ENCODE results near the gene SLC17A9.

The SLC17A9 gene

DNA sequence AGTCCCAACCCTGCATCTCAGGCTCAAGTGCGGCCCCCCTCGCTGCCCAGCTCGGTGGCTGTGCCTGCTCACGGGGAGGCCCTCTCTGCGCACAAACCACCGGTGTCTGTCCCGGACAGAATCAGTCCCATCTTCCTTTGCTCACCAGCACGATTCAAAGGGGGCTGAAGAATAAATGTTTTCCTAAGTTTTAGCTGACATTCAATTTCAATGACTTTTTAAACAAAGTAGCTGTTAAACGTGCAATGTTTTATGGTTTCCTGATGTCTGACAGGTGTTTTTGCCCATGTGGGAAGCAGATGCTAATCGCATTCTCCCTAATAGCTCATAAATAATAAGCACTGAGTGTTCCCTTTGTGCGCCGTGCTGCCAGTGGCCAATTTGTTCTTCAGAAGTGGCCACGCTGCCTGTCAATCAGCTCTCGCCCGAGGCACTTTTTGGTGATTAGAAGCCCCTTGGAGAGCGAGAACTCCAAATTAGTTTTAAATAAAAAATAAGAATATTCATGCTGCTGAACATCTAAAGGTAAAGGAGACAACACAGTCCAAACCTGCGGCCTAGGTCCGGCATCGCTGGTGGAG is 28.0 kb downstream of the SLC17A9 start:
- no peak for DNase-seq (ENCODE audit: extremely low read depth in 1 of 2, low read depth in 1 of 2)

DNA sequence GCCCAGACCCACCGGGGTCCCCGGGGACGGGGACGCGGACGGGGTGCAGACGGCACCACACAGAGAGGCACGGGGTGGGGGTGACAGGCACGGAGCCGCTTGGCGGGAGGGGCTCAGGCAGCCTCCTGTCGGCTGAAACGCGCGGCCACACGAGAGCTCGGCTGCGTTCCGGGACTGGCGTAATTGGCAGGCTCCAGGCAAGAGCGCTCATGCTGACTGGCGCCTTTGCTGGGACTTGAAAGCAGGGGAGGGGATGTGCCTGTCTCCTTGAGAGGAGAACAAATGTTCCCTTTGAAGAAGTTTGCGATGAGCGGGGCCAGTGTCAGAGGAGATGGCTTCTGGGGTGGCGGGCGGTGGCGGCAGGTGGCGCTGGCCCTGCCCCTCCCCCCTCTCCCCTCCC is 28.5 kb downstream of the SLC17A9 start:
- no peak for DNase-seq (ENCODE audit: extremely low read depth in 1 of 2, low read depth in 1 of 2)

DNA sequence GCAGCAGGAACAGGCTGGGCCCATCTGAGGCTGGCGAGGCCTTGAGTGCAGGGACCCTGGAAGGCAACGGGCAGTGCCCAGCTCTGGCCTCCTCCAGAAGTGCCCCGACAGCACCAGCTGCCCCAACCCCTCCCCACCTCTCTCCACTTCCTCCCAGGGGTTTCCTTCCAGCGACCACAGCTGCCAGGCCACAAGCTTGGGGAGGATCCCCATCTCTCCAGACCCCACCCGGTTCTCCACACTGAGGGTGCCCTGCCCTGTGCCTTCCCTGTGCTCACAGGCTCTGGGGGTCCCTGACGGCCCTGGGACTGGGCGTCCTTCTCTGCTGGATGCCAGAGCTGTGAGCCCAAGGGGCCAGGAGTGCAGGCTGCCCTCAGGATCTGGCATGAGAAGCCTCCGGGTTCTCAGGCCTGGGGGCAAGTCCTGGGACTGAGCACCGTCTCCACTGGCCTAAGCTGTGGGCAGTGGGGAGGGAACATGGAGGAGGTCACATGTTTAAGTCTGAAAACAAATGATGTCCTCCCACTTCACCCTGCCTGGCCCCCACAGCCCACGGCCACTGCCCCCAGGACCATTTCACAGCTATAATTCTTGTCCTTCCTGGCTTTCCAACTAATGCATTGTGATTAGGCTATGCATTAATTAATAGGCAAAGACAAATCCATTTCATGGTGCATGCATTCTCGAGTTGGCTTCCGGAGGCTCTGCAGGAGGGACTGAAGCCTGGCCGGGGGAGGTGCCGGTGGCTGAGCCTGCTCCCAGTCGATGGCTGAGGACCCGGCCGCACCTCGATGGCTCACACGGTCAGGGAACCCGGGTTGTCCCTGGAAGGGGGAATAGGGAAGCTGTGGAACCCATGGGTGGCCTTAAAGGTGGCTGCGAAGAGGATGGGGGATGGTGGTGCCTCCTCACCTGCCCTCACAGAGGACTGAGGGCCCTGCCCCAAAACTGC is 29.9 kb downstream of the SLC17A9 start:
- DNase-seq (ENCODE audit: extremely low read depth in 1 of 2, low read depth in 1 of 2), result no peak

DNA sequence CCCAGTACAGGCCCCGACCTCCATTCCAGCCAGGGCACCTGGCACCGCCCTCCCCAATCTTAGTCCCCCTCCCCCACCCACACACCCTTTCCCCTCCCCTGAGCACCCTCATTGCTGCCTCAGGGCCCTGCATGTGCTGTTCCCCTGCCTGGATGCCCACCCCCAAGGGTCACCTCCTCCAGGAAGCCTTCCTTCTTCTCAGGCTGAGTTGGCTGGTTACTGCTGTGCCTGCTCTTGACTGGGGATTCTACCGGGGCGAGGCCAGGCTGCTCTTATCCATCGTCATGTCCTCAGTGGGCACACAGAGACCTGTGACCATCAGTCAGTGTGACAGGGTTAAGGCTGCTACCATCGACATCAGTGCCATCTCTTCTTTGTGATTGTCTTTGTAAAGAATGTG is 30.7 kb downstream of the SLC17A9 start:
- DNase-seq (ENCODE audit: extremely low read depth in 1 of 2, low read depth in 1 of 2), result no peak

DNA sequence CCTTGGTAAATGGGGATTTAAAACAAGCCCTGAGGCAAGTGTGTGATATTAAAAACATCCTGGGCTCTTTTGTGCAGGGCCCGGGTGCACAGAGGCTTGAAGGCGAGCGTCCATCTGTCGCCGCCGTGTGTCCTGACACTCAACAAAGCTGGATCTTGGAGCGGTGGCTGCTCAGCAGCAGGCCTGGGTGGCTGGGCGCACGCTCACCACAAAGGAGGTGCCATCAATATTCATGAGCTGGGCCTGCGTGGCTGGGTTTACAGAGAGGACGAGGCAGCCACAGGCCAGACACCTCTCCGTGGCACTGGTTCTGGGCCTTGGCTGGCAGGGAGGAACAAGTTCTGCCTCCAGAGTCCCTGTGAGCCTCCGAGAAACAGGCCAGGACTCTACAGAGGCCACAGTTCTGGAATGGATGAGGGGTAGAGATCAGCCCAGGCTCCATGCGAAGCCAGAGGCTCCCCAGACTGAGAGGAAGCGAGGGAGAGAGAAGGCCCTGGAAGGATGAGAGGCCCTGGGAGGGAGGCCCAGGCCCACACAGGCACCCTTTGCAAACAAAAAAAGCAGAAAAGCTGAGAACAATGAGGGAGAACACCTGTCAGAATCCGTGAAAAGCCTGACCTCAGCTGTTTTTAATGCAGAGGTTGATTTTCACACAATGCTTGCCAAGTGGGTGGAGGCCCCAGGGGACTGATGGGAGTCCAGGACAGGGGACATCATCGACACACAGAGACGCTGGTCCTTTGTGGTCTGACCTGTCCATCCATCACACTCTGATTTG is 32.3 kb downstream of the SLC17A9 start:
- DNase-seq (ENCODE audit: extremely low read depth in 1 of 2, low read depth in 1 of 2), result no peak

DNA sequence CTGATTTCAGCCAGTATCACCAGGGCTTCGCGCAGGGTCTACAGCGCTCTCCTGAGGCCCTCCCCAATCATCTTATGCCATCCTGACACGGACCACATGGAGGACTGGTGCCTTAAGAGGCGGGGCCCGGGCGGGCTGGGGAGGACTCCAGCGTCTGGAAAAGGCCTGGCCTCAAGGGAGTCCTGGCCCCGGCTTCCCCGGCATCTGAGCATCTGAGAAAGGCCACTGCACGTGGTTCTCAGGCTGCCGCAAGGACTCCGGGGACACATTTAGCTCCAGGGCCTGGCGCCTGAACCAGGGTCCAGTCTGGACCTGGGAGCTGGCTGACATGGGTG is 32.9 kb downstream of the SLC17A9 start:
- DNase-seq (ENCODE audit: extremely low read depth in 1 of 2, low read depth in 1 of 2), result no peak

DNA sequence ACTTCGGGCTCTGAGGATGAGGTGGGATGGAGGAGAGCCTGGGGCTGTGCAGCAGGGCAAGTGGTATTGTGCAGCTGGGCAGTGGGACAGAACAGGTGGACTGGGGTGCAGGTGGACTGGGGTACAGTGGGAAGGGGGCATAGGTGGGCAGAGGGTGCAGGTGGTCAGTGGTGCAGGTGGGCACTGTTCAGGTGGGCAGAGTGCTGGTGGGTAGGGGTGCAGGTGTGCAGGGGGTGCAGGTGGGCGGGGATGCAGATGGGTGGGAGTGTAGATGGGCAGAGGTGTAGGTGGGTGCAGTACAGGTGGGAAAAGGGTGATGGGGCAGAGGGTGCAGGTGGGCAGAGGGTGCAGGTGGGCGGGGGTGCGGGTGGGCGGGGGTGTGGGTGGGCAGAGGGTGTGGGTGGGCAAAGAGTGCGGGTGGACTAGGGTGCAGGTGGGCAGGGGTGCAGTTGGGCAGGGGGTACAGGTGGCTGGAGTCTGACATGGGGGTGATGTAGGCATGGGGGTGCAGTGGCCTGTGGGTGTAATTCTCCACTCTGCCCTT is 33.8 kb downstream of the SLC17A9 start:
- no peak for DNase-seq (ENCODE audit: extremely low read depth in 1 of 2, low read depth in 1 of 2)

DNA sequence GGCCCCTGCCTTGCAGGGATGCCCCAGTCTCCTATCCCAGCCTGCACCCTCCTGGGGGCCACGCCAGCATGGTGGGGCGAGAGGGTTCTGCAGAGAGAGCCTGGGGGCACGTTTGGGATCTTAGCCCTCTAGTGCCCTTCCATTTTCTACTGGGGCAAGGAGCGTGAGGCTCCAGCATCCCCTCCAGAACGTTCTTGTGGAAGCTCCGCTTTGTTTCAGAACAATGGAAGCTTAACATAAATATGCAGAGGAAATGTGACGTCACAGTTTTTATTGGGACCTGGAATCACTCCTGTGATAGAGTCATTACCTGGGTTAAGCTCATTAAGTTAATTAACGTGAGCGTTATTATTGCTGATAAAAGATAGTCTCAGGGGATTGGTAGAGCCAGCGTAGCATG is 34.6 kb downstream of the SLC17A9 start:
- no peak for DNase-seq (ENCODE audit: extremely low read depth in 1 of 2, low read depth in 1 of 2)

DNA sequence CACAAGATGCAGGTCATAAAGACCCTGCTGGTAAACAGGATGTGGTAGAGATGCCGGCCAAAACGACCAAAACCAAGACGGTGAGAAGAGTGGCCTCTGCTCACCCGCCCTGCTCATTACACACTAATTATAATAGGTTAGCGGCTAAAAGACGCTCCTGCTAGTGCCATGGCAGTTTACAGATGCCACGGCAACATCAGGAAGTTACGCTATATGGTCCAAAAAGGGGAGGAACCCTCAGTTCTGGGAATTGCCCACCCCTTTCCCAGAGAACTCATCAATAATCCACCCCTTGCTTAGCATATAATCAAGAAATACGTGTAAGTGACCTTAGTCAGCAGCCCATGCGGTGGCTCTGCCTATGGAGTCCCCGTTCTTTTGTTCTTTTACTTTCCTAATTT is 36.7 kb downstream of the SLC17A9 start:
- DNase-seq (ENCODE audit: extremely low read depth in 1 of 2, low read depth in 1 of 2), result no peak

DNA sequence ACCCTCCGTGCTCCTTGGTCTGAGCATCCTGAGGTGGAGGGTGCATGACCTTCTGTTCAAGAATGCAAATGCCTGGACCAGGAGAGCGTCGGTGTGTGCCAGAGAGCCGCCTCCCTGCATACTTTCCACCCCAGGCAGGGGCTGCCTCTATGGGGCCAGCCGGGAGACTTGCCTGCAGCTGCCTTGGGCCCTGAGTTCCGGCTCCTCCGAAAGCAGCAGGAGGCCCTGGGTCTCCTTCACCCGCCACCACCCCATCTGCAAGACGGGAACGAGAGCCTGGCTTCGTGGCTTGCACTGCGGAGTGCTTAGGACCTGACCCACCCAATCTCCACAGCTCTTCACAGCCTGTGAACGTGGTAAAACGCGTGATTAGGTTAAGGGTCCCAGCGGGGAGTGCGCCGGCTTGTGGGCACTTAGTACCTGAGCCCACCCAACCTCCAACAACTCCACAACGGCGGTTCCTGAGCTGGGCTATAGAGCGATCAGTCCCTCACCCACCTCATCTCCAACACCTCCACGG is 37.9 kb downstream of the SLC17A9 start:
- no peak for DNase-seq (ENCODE audit: extremely low read depth in 1 of 2, low read depth in 1 of 2)

DNA sequence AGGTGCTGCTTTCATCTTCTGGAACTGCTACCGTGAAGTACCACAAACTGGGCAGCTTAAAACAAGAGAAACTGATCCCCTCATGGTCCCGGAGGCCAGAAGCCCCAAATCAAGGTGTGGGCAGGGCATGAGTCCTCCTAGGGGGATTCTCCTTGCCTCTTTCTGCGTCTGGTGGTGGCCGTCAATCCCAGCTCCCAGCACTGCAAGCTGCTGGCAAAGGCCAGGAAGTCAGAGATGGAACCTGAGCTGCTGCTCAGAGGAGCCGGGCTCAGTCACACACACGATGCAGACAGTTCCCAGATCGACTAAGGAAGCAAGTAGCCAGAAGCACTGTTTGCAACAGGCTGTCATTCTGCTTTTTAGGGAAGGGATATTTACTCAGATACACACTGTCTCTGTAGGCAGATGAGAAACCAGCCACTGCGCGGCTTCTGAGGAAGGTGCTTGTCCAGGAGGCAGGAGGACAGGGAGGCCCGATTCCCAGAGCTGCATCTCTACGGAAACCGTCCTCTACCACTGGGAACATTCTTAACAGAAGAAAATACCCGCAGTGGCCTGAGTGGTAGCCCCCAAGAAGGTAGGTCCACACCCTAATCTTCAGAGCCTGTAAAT is 38.8 kb downstream of the SLC17A9 start:
- no peak for DNase-seq (ENCODE audit: extremely low read depth in 1 of 2, low read depth in 1 of 2)

DNA sequence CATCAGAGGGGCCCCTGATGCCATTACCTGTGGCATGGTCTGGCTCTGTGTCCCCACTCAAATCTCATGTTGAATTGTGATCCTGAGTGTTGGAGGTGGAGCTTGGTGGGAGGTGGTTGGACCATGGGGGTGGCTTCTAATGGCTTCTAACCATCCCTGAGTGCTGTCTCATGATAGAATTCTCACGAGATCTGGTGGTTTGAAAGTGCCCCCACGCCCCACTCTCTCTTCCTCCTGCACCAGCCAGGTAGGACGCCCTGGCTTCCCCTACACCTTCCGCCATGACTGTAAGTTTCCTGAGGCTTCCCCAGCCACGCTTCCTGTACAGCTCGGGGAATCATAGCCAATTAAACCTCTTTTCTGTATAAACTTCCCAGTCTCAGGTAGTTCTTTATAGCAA is 39.4 kb downstream of the SLC17A9 start:
- DNase-seq (ENCODE audit: extremely low read depth in 1 of 2, low read depth in 1 of 2), result no peak

DNA sequence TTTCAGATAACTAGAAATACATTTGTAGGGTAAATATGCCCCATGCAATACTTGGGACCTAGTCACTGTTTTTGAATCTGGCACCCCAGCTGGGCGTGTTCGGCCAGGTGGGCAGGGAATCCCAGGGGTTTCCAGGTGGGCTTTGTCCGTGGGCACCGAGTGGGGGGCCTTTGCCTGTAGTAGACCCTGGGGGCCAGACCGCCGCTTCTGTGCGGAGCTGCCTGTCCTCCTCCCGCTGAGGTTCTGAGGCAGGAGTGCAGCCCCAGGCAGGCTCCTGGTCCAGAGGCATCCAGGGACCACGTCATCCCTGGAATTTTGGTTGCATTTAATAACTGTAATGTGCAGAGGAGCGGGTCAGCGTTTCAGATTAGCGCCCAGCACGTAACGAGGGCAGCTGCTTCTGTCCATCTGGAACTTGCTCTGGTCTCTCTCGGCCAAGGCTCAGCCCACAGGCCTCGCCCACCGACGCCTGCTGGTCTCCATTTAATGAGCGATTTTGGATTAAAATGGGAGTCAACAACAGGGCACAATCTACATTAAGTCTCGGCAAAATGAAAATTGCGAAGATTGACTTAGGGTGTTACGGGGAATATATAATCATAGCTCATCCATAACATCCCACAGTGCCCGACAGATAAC is 41.5 kb downstream of the SLC17A9 start:
- no peak for DNase-seq (ENCODE audit: extremely low read depth in 1 of 2, low read depth in 1 of 2)

DNA sequence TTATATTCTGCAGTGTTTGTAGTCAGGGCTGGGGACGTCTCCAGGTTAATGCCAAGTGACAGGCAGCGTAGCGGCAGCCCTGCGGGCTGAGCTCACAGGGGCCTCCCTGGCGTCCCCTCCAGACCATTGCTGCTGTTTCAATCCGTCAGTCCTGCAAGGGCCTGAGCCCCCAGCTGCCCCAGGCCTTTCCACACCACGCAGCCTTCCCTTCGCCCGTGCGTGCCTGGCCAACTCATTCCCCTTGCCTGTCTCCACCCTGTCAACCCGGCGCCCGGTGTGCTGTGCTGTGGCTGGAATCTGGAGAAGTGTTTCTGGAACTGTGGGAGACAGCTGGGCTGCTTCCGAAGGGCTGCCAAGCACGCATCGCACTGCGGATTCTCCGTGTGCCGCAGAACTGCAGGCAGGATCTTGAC is 42.4 kb downstream of the SLC17A9 start:
- DNase-seq (ENCODE audit: extremely low read depth in 1 of 2, low read depth in 1 of 2), result no peak

DNA sequence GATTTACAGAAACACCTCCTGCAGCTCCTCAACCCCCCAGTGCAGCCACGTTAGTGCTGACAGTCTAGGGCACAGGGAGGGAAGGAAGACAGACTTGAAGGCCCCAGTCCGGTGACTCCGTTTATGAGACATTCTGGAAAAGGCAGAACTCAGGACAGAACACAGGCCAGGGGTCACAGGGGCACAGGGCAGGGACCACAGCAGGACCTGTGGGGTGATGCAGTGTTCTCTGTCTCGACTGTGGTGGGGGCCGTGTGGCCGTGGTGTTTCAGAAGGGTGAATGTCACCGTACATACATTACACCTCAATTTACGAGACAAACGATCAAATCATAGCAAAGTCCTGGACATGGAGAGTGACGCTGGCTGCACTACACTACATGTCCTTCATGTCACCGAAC is 43.0 kb downstream of the SLC17A9 start:
- DNase-seq (ENCODE audit: extremely low read depth in 1 of 2, low read depth in 1 of 2), result no peak

DNA sequence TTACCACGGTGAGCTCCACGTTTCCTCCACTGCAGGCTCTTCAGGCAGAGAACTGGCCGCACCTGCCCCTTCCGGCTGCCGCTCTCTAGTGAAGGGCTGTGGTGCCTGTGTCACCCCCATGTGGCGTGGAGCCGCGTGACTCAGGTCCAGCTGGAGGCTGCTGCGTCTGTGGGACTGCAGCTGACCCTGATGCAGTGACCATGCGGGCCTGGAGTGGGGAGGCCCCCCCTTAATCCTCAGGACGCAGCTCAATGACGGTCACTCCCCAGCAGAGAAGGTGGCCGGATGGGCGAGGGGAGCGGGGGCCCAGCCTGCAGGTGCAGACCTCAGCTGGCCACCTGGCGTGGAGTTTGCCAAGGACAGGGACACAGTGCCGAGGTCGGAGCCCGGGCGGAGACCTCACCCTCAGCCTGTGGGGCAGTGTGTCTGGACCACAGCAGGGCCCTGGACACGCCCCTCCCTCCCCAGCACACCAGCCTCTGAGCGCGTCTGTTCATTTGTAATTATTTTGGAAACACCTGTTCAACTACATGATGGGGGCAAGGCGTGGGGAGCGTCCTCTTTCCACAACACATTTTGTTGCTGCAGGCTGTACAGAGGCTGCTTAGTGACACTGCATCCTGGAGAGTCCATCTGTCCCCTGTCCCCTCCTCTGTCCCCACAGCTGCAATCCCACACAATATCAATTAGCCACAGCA is 43.5 kb downstream of the SLC17A9 start:
- no peak for DNase-seq (ENCODE audit: extremely low read depth in 1 of 2, low read depth in 1 of 2)

DNA sequence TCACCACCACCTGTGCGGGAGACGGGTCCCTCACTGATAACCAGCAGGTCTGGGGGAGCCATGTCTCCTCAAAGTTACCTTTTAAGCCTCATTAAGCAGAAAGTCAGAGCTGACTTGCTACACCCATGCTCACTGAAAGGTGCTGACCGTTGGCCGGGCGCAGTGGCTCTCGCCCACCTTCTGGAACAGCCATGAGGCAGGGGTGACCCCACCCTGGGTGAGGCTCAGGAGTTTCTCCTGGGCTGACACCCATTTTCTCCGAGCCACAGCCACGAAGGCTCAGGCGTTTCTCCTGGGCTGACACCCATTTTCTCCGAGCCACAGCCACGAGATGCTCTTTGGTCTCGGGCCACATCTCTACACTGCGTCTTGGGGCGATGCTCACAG is 44.1 kb downstream of the SLC17A9 start:
- DNase-seq (ENCODE audit: extremely low read depth in 1 of 2, low read depth in 1 of 2), result no peak

DNA sequence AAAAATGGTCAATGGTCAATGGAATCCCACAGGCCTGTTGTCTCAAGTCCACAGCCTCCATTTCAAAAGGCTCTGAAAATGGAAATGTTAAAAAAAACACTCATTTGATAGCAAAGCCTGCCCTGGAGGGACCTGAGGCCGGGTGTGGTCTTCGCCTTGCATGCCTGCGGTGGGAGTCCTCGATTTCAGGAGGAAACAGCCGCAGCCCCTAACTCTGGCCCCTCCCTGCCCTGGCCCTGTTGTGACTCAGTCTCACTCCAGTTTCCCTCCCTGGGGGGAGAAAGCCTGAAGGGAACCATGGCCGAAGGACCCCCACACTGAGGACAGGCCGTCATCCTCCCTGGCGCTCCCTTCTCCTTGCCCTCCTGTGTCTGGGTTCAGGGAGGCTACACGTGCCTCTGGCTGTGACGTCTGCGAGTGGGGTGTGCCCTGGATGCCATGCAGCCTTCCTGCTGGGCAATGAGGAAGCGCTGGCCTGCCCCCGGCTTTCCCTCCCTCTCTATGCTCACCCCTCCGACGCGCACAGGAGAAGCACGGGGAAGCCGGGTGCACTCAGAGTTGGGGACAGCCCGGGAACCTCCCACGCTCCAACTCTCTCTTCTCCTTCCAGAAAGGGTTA is 45.0 kb downstream of the SLC17A9 start:
- no peak for DNase-seq (ENCODE audit: extremely low read depth in 1 of 2, low read depth in 1 of 2)

DNA sequence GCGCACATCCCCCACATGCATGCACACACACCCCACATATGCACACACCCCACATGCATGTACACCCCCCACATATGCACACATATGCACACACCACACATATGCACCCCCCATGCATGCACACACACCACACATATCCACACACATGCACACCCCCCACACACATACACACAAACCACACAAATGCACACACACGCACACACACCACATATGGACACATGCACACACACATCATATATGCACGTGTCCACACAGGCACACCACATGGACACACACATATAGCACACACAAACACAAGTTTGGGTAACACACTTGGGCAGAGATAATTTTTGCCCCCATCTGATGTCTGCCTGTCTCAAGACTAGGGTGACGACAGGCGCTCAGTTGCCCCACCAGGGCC is 45.9 kb downstream of the SLC17A9 start:
- no peak for DNase-seq (ENCODE audit: extremely low read depth in 1 of 2, low read depth in 1 of 2)
